WTC11 (cell line): ENCODE measurements around the gene KMT2D. TPM values are rescaled to one million over a fixed set of nuclear protein-coding genes. Genes with fewer than 3 reads are reported as not detected.

Experiments
- ATAC-seq: fragments of 200-7000 bp; cut with Tn5 transposase; 2 replicates; pipeline ENCODE4 v1.10.0; 2021; ENCODE audit warnings: mild to moderate bottlenecking, moderate library complexity
- CTCF ChIA-PET: fragments of 300-600 bp; sonication (Branson Sonifier 250); formaldehyde crosslinking; loops from one replicate; lab custom pipeline; 2021; ENCODE audit warnings: antibody characterized with exemption; lab: Charles Lee
- POLR2A ChIA-PET: fragments of 350-600 bp; sonication (Branson Sonifier 250); formaldehyde crosslinking; loops from one replicate; lab custom pipeline; 2021; ENCODE audit warnings: antibody characterized with exemption; lab: Charles Lee
- DNase-seq: peaks from one replicate; pipeline ENCODE4 v3.0.0; 2021; ENCODE audit warnings: low spot score
- H3K27ac Mint-ChIP-seq: 2 replicates; pipeline ENCODE4 v1.8.0; 2021; ENCODE audit warnings: mixed read lengths
- H3K27me3 Mint-ChIP-seq: 2 replicates; pipeline ENCODE4 v1.8.0; 2021; ENCODE audit warnings: low read depth, mild to moderate bottlenecking, moderate library complexity, mixed read lengths
- H3K36me3 Mint-ChIP-seq: 2 replicates; pipeline ENCODE4 v1.8.0; 2021; ENCODE audit warnings: mixed read lengths
- H3K4me1 Mint-ChIP-seq: 2 replicates; pipeline ENCODE4 v1.8.0; 2022; ENCODE audit warnings: mixed read lengths
- H3K4me3 Mint-ChIP-seq: 2 replicates; pipeline ENCODE4 v1.8.0; 2021; ENCODE audit warnings: mild to moderate bottlenecking, moderate library complexity, mixed read lengths
- H3K9me3 Mint-ChIP-seq: 2 replicates; pipeline ENCODE4 v1.8.0; 2021; ENCODE audit warnings: mixed read lengths
- ARID4B ChIP-seq: sonication (generic); formaldehyde crosslinking; IDR thresholded peaks from 2 replicates; pipeline ENCODE4 v1.8.0; 2023; ENCODE audit warnings: missing genetic modification reagents, mild to moderate bottlenecking, borderline replicate concordance
- CBFB ChIP-seq: sonication (generic); formaldehyde crosslinking; IDR thresholded peaks from 2 replicates; pipeline ENCODE4 v1.8.1; 2022; ENCODE audit warnings: mild to moderate bottlenecking, low read depth, missing genetic modification reagents
- E2F4 ChIP-seq: sonication (generic); formaldehyde crosslinking; IDR thresholded peaks from 2 replicates; pipeline ENCODE4 v1.8.1; 2022; ENCODE audit warnings: low read depth, mild to moderate bottlenecking, moderate library complexity, missing genetic modification reagents, borderline replicate concordance
- ETV6 ChIP-seq: sonication (generic); formaldehyde crosslinking; IDR thresholded peaks from 2 replicates; pipeline ENCODE4 v1.8.1; 2022; ENCODE audit warnings: mild to moderate bottlenecking, missing genetic modification reagents
- FOXJ3 ChIP-seq: sonication (generic); formaldehyde crosslinking; IDR thresholded peaks from 2 replicates; pipeline ENCODE4 v1.9.0; 2021; ENCODE audit warnings: missing genetic modification reagents, mild to moderate bottlenecking, borderline replicate concordance
- HMGA2 ChIP-seq: fragments of 250-450 bp; sonication (Bioruptor Pico); IDR thresholded peaks from 2 replicates; pipeline ENCODE4 v1.4.0; 2021; ENCODE audit warnings: mild to moderate bottlenecking, moderate library complexity
- KAT7 ChIP-seq: sonication (generic); formaldehyde crosslinking; IDR thresholded peaks from 2 replicates; pipeline ENCODE4 v1.8.1; 2023; ENCODE audit warnings: missing genetic modification reagents, mild to moderate bottlenecking, borderline replicate concordance
- MYBL2 ChIP-seq: sonication (generic); formaldehyde crosslinking; IDR thresholded peaks from 2 replicates; pipeline ENCODE4 v1.8.1; 2023; ENCODE audit warnings: mild to moderate bottlenecking, moderate library complexity, missing genetic modification reagents
- NR2C2 ChIP-seq: sonication (generic); formaldehyde crosslinking; IDR thresholded peaks from 2 replicates; pipeline ENCODE4 v1.8.0; 2022; ENCODE audit warnings: mild to moderate bottlenecking, missing genetic modification reagents
- RELA ChIP-seq: sonication (generic); formaldehyde crosslinking; IDR thresholded peaks from 2 replicates; pipeline ENCODE4 v1.8.1; 2022; ENCODE audit warnings: missing genetic modification reagents, mild to moderate bottlenecking, borderline replicate concordance
- SMAD3 ChIP-seq: sonication (generic); formaldehyde crosslinking; IDR thresholded peaks from 2 replicates; pipeline ENCODE4 v1.8.0; 2022; ENCODE audit warnings: missing genetic modification reagents, mild to moderate bottlenecking, borderline replicate concordance
- SMAD4 ChIP-seq: sonication (generic); formaldehyde crosslinking; IDR thresholded peaks from 2 replicates; pipeline ENCODE4 v1.8.0; 2022; ENCODE audit warnings: mild to moderate bottlenecking, missing genetic modification reagents
- SP1 ChIP-seq: sonication (generic); formaldehyde crosslinking; conservative IDR thresholded peaks from 2 replicates; pipeline ENCODE4 v1.8.1; 2022; ENCODE audit warnings: missing genetic modification reagents
- ZNF232 ChIP-seq: sonication (generic); formaldehyde crosslinking; IDR thresholded peaks from 2 replicates; pipeline ENCODE4 v1.8.0; 2022; ENCODE audit warnings: mild to moderate bottlenecking, missing genetic modification reagents
- total RNA-seq: library from RNA; stranded (reverse); gene quantifications from 3 replicates; pipeline ENCODE4 v1.2.3, GENCODE V29; 2021
- TF ChIP-seq, protein P1 (sequence below): fragments of 250-450 bp; sonication (Bioruptor Pico); IDR thresholded peaks from 2 replicates; pipeline ENCODE4 v1.9.0; 2021; ENCODE audit warnings: mild to moderate bottlenecking
- TF ChIP-seq, protein P2 (sequence below): sonication (generic); formaldehyde crosslinking; IDR thresholded peaks from 2 replicates; pipeline ENCODE4 v1.8.1; 2023; ENCODE audit warnings: mild to moderate bottlenecking, missing genetic modification reagents
- TF ChIP-seq, protein P3 (sequence below): sonication (generic); formaldehyde crosslinking; IDR thresholded peaks from 2 replicates; pipeline ENCODE4 v1.8.1; 2023; ENCODE audit warnings: mild to moderate bottlenecking, missing genetic modification reagents, borderline replicate concordance

The KMT2D gene
- total RNA-seq, 1 experiment from 2014 or later, result 101 TPM

GRCh38 chr12:49050507-49051372 is 9.9 kb downstream of the KMT2D start:
- Mint-ChIP-seq H3K27ac (no peak overlapping the region), H3K36me3 (peaks cover 91% of the 10 kb centered on the region), H3K4me3 (no peak overlapping the region), H3K27me3 (no peaks in the 10 kb centered on the region), H3K4me1 (peaks cover 3% of the 10 kb centered on the region), H3K9me3 (no peaks in the 10 kb centered on the region)
- TF ChIP-seq SMAD3 (CRISPR knock-in tag) (no peak), ETV6 (CRISPR knock-in tag) (no peak), RELA (CRISPR knock-in tag) (no peak), HMGA2 (CRISPR knock-in tag) (no peak), SMAD4 (CRISPR knock-in tag) (no peak), NR2C2 (no peak), FOXJ3 (CRISPR knock-in tag) (no peak), KAT7 (CRISPR knock-in tag) (no peak), ZNF232 (no peak), ARID4B (no peak), CBFB (CRISPR knock-in tag) (no peak), MYBL2 (CRISPR knock-in tag) (no peak), E2F4 (CRISPR knock-in tag) (no peak), SP1 (no peak)
- TF ChIP-seq, protein P1, sequence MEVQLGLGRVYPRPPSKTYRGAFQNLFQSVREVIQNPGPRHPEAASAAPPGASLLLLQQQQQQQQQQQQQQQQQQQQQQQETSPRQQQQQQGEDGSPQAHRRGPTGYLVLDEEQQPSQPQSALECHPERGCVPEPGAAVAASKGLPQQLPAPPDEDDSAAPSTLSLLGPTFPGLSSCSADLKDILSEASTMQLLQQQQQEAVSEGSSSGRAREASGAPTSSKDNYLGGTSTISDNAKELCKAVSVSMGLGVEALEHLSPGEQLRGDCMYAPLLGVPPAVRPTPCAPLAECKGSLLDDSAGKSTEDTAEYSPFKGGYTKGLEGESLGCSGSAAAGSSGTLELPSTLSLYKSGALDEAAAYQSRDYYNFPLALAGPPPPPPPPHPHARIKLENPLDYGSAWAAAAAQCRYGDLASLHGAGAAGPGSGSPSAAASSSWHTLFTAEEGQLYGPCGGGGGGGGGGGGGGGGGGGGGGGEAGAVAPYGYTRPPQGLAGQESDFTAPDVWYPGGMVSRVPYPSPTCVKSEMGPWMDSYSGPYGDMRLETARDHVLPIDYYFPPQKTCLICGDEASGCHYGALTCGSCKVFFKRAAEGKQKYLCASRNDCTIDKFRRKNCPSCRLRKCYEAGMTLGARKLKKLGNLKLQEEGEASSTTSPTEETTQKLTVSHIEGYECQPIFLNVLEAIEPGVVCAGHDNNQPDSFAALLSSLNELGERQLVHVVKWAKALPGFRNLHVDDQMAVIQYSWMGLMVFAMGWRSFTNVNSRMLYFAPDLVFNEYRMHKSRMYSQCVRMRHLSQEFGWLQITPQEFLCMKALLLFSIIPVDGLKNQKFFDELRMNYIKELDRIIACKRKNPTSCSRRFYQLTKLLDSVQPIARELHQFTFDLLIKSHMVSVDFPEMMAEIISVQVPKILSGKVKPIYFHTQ (CRISPR knock-in tag), result no peak
- TF ChIP-seq, protein P2, sequence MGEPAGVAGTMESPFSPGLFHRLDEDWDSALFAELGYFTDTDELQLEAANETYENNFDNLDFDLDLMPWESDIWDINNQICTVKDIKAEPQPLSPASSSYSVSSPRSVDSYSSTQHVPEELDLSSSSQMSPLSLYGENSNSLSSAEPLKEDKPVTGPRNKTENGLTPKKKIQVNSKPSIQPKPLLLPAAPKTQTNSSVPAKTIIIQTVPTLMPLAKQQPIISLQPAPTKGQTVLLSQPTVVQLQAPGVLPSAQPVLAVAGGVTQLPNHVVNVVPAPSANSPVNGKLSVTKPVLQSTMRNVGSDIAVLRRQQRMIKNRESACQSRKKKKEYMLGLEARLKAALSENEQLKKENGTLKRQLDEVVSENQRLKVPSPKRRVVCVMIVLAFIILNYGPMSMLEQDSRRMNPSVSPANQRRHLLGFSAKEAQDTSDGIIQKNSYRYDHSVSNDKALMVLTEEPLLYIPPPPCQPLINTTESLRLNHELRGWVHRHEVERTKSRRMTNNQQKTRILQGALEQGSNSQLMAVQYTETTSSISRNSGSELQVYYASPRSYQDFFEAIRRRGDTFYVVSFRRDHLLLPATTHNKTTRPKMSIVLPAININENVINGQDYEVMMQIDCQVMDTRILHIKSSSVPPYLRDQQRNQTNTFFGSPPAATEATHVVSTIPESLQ (CRISPR knock-in tag), result no peak
- TF ChIP-seq, protein P3, sequence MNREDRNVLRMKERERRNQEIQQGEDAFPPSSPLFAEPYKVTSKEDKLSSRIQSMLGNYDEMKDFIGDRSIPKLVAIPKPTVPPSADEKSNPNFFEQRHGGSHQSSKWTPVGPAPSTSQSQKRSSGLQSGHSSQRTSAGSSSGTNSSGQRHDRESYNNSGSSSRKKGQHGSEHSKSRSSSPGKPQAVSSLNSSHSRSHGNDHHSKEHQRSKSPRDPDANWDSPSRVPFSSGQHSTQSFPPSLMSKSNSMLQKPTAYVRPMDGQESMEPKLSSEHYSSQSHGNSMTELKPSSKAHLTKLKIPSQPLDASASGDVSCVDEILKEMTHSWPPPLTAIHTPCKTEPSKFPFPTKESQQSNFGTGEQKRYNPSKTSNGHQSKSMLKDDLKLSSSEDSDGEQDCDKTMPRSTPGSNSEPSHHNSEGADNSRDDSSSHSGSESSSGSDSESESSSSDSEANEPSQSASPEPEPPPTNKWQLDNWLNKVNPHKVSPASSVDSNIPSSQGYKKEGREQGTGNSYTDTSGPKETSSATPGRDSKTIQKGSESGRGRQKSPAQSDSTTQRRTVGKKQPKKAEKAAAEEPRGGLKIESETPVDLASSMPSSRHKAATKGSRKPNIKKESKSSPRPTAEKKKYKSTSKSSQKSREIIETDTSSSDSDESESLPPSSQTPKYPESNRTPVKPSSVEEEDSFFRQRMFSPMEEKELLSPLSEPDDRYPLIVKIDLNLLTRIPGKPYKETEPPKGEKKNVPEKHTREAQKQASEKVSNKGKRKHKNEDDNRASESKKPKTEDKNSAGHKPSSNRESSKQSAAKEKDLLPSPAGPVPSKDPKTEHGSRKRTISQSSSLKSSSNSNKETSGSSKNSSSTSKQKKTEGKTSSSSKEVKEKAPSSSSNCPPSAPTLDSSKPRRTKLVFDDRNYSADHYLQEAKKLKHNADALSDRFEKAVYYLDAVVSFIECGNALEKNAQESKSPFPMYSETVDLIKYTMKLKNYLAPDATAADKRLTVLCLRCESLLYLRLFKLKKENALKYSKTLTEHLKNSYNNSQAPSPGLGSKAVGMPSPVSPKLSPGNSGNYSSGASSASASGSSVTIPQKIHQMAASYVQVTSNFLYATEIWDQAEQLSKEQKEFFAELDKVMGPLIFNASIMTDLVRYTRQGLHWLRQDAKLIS (CRISPR knock-in tag), result no peak
- DNase-seq (no peak), ATAC-seq (no peak)
- ChIA-PET CTCF (interaction anchor here (1.1 kb wide), 1 partner anchor 38 kb away, joined by 3 read pairs; no protein-coding TSS in a partner anchor), POLR2A (no interaction called here)
